GM18870 (cell line): ENCODE results near the gene MEGF9.
"Not testable (repeated sequence)": the region's sequence is repeated elsewhere in the genome, so short reads cannot be mapped to it uniquely, and the experiment has no call there.

Source experiments
- ATAC-seq: cut with Tn5 transposase; IDR thresholded peaks from one replicate; pipeline ENCODE4 v1.9.1; 2021; ENCODE audit warnings: moderate library complexity; ENCODE audit not compliant: unreplicated experiment

MEGF9 gene

DNA sequence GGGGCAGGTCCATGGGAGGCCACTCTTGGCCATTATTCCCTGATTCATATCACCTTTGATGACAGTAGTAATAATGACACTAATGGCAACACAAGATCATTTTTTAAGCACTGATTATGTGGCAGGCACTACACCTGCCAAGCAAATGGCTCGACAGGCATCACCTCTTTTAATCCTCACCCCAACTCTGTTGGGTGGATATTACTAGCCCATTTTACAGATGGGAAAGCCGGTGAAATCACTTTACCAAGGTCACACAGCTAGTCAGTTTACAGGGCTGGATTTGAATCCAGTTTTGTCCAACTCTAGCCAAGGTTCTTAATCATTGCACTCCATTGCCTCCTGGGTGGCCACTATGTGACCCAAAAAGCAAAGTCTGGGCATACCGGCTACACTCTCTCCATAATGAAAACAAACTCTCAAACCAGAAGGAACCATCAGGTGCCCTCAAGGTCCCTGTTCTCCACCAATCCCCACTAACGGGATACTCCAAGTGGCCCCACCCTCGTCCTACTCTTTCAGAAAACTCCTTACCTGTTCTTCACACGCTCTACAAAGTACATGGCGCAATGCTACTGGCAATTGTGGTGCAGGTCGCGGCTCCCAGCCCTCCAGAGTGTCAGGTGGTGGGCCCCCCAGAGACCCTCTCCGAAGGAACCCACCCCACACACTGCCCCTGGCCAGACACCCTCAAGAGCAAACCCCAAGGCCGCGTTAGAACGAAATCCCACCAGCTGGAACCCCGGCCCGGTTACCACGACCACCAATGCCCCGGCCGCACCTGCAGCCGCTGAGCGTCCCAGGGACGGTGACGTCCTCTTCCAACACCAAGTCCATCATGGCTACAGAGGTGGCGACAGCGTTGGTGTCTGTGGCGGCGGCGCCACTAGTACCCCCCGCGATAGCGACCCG lies 134.9 kb downstream of the MEGF9 start:
- peak; percentile 12 for ATAC-seq

DNA sequence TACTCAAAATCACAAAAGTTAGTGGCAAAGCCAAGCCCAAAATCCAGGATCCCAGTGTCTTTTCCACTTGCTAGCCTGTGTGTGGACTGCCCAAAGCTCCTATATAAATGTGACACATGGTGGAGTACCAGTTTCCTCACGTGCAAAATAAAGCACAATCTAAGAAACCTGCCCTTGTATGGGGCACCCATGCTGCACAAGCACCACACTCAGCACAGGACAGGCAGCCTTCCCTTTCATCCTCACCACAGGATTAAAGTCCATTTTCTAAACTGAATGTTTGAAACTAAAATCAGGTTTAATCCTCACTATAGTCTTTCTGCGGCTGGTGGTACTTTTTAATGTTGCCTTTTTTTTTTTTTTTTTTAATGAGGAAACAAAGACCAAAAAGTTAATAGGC lies 139.8 kb downstream of the MEGF9 start:
- ATAC-seq = no peak

DNA sequence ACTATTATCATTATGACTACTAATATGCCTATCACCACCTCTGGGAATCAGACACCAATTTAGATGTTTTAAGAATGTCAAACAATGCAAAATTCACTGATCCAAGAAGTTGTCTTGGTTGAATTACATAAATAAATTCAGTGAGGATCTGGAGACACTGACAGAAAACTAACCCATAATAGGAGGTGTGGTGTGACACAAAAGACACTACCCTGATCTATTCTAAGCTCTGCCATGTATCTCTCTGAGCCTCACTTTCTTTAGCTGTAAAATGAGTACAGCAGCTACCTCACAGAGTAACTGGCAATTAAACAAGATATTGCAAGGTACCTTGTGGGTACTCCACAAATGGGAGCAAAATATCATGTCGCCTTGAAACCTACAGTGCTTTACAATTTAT lies 141.8 kb downstream of the MEGF9 start:
- no peak for ATAC-seq

DNA sequence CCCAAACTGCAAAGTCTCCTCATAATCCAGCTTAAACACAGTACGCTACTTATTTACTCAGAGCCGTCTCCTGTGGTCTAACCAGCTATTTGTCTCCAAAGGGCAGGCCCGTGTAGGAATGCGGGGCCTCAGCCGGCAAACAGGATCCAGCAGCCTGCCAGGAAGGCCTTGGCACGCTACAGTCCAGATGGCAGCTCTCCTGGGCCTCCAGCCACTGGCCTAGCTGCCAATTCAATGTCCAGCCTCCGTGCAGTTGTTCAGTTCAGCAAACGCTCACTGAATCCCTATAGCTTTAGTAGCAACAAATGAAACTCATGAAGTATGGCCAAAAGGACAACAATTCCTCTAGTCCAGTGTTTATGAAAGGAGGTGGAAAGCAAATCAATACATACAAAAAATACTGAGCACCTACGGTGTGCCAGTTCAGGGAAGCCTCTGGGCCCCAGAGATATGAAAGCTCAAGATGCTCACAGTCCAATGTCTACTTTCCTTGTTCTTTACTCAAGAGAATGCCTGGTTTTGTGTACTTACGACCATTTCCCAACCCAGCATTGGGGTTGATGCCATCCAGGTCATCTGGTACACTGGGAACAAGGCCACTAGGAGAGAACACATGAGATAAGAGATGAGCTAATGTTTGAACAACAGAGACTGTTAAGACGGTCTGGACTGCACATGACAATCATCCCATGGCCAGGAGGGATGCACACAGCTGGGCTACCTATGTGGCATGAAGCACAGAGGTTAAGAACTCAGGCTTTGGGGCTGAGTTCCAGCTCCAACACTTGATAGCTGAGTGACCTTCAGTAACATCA lies 142.6 kb downstream of the MEGF9 start:
- no peak for ATAC-seq

DNA sequence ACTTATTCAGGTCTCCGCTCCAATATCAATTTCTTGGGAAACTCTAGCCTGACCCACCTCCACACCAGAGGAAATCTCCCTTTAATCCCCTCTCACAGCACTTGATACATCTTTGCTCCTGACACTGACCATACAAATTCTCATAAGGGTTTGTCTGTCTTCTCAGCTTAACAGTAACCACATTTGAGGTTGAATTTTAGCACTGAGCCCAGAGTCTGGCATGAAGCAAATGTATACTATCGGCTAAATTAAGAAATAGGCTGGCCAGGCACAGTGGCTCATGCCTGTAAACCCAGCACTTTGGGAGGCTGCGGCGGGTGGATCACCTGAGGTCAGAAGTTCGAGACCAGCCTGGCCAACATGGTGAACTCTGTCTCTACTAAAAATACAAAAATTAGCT lies 144.0 kb downstream of the MEGF9 start:
- no peak for ATAC-seq

DNA sequence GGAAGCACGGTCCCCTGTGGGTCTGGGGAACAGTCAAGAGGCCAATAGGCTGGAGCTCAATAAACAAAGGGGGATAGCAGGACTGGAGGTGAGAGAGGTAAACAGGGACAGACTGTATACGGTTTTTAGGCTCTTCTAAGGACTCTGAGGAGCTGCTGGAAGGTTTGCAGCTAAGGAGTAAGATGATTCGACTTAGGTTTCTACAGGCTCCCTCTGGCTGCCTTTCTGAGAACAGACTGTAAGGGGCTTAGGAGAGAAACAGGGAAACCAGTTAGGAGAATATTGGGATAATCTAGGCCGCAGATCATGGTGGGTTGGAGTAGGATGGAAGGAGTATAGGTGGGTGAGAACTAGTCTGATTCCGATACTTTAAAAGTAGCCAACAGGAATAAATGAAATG lies 144.7 kb downstream of the MEGF9 start:
- no peak for ATAC-seq

DNA sequence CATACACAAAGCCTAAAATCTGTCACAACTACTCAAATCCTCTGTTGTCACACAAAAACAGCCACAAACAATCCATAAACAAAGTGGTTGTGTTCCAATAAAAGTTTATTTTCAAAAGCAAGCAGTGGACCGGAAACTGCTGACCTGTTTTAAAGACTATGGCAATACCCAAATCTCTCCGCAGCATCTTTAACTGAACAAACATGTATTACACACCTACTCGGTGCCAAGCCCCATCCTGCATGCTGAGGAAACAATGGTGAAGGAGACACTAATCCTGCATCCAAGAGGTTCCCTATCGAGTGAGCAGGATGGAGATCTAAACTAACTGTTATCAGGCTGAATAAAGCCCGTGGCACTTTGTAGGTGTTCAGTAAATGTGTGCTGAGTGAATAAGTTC lies 145.5 kb downstream of the MEGF9 start:
- ATAC-seq = no peak

DNA sequence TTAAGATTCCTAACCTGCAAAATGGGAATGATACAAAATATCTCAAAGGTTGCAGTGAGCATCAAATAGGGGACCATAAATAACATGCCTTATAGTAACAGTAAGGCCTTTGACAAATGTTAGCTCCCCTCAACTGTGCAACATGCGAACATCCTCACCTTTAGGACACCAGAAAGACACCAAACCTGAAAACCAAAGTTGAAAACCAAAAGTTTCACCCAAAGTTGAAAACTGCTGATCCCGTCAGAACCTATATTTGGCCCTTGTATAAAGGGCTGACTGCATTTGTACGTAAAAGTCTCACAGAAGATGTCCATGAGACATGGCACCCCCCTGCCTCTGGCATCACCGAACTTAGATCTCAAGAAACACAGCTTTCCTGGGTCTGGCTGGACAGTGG lies 146.4 kb downstream of the MEGF9 start:
- ATAC-seq = no peak

DNA sequence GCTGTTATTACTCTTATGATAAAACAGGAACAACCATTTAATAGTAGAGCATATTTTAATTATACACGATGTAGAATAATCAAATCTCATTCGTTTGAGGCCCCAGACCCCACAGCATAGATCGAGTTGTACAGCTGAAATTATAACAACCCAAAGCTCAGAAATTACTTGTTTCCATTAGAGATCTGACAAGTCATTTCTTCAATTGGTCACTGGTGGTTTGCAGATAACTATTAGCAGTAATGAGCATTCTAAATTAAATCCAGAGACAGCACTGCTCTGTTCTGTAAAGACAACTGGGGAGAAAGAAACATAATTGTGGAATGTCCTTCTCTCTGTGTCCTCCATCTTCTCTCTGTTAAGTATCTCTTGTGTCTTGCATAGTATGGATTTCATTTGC lies 147.2 kb downstream of the MEGF9 start:
- ATAC-seq = no peak

DNA sequence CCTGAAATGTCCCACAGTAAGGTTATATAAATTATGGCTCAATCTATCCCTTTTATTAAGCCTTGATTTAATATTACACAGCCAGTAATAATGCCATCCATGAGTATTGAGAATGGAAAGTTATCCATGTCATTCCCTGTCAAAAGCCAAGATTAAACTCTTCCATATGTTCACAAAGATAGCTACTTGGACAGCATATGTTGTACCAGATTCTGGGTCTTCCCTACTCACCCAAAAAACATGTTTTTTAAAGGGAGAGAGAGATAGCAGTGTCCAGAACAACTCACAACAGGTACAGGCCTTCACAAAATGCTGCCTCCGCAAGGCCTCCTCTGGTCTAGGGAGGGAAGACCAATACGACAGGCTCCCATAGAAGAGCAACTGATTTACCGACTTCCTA lies 149.7 kb downstream of the MEGF9 start:
- ATAC-seq = no peak

DNA sequence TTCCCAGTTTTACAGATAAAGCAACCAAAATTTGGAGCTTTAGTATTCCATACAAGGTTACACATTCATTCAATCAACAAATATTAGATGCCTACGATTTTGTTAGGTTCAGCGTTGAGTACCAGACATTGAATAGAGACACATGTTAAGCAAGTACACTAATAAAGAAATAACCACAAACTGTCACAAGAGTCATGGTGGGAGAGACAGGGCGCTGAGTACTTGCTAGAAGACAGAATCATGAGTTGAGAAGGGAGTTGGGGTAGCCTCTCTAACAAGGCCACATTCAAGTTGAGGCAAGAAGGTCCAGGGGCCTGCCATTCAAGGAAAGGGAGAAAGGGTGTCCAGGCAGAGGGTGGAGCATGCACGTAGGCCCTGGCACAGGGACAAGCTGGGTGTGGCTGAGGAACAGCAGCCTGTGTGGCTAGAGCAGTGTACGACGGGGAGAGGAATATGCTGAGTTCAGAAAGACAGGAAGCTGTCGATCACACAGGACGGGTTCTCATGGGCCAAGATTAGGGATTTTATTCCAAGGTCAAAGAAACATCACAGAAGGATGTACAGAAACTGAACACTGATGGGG lies 151.3 kb downstream of the MEGF9 start:
- ATAC-seq = no peak

DNA sequence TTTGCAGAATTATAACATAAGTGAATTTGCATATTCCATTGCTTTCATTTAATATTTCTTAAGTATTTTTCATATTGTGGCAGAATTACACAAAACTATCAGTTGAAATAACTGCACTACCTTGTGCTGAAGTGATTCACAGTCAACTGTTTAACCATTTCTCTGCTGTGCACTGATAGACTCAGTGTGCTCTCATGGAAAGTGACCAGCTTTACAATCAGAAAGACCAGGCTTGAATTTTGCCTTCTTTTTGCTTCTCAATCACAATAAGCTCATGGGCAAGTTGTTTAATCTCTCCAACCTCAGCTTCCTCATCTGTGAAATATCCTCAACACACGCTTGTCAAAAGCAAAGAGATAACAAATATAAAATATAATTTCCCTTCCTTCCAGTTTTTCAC lies 152.6 kb downstream of the MEGF9 start:
- no peak for ATAC-seq

DNA sequence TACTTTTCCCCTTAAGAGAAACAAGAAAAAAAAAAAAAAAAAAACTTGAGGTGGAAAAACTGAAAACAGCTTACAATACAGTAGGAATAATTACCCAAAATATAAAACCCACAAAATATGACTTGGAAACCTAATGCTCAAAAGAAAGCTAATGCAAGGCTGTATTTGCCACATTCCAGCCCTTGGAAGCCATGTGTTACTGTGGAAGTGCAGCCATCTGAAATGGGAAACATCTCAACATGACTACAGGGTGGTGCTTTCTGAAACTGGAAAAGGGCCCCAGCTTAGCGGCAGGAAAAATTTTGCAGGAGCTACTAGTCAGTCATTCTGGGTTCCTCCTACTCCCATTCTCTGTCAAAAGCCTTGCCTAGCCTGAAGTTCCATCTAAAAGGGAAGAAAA lies 154.7 kb downstream of the MEGF9 start:
- ATAC-seq = no peak

DNA sequence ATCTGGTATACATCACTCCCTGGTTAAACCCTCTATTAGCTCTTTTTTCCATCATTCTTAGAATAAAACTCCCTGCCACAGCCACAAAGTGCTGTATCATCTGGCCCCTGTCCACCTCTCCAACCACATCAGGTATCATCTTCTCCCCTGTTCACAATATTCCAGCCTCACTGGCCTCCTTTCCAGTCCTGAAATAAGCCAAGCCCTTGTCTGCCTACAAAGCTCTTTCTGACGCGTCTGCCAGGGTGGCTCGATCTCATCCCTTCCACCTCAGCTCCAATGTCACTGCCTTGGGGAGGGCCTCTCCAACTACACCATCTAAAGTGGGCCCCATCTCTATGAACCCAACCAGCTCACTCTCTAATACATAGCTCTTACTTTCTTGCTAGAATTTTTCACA lies 155.8 kb downstream of the MEGF9 start:
- ATAC-seq = no peak

DNA sequence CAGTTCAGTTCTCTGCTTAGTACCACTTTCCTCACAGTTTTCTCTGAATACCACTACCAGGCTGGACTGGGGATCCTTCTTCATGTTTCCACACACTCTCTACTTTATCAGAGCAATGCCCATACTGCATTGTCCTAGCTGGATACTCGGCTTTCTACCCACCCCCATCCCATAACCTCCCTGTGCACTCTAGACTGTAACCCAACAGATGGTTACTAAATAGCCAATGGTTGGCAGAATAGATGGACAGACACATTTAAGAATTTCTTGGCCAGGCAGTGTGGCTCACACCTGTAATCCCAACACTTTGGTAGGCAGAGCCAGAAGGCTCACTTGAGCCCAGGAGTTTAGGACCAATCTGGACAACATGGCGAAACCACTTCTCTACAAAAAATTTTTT lies 157.1 kb downstream of the MEGF9 start:
- ATAC-seq = no peak

DNA sequence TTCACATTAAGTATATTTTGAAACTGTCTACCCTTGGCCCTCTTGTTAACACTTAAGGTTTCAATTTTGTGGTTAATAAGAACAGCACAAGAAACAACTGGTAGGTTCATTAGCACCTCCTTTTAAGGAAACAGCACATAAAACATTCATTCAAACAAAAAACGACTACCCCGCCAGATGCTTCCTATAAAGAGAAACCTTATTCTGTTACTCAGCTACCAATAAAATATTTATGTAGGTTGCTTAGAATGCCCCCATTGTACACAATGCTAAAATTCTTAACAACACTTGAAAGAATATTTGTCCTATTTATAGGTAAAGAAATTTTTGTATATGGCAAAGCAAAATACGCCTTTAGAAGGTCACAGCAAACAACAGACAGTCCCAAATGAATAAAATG lies 157.5 kb downstream of the MEGF9 start:
- no peak for ATAC-seq

DNA sequence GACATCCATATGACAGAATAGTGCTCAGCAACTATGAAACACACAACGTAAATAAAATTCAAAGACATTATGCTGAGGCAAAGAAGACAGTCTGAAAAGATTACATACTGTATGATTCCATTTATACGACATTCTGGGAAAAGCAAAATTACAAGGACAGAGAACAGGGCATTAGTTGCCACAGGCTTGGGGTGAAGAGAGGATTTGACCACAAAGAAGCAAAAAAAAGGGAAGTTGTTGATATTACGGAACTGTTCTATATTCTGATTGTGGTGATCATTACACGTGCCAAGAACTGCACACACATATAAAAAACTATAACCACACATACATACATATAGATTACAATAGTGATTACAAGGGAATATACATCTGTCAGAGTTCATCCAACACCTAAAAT lies 158.4 kb downstream of the MEGF9 start:
- no peak for ATAC-seq

DNA sequence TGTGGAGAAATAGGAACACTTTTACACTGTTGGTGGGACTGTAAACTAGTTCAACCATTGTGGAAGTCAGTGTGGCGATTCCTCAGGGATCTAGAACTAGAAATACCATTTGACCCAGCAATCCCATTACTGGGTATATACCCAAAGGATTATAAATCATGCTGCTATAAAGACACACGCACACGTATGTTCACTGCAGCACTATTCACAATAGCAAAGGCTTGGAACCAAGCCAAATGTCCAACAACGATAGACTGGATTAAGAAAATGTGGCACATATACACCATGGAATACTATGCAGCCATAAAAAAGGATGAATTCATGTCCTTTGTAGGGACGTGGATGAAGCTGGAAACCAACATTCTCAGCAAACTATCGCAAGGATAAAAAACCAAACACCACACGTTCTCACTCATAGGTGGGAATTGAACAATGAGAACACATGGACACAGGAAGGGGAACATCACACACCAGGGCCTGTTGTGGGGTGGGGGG lies 162.0 kb downstream of the MEGF9 start:
- ATAC-seq = not testable (repeated sequence)
